ENCODE data around the gene PTPRM.

PTPRM gene

GRCh38 chr18:7629416-7629815 is 62.3 kb downstream of the PTPRM start:
- no peak for DNase-seq (ENCODE audit: low read depth)

GRCh38 chr18:7630731-7631442 is 63.8 kb downstream of the PTPRM start:
- no peak for DNase-seq (ENCODE audit: low read depth)

GRCh38 chr18:7632152-7633098 is 65.3 kb downstream of the PTPRM start:
- DNase-seq (ENCODE audit: low read depth), result no peak

- no peak for DNase-seq (ENCODE audit: low read depth)
These were observed 66.1 kb downstream of the PTPRM start for GRCh38 chr18:7633171-7633570.

- no peak for DNase-seq (ENCODE audit: low read depth)
These were observed 68.8 kb downstream of the PTPRM start for GRCh38 chr18:7635948-7636347.

- no peak for DNase-seq (ENCODE audit: low read depth)
These were observed 70.2 kb downstream of the PTPRM start for GRCh38 chr18:7637269-7637668.

- no peak for DNase-seq (ENCODE audit: low read depth)
These were observed 71.2 kb downstream of the PTPRM start for GRCh38 chr18:7638321-7638720.

GRCh38 chr18:7641813-7642212 is 74.7 kb downstream of the PTPRM start:
- DNase-seq (ENCODE audit: low read depth), result no peak

- no peak for DNase-seq (ENCODE audit: low read depth)
These were observed 75.3 kb downstream of the PTPRM start for GRCh38 chr18:7642331-7642890.

GRCh38 chr18:7645756-7646155 is 78.6 kb downstream of the PTPRM start:
- no peak for DNase-seq (ENCODE audit: low read depth)

- DNase-seq (ENCODE audit: low read depth), result no peak
These were observed 79.2 kb downstream of the PTPRM start for GRCh38 chr18:7646174-7646886.

- DNase-seq (ENCODE audit: low read depth), result no peak
These were observed 80.4 kb downstream of the PTPRM start for GRCh38 chr18:7647500-7647899.

GRCh38 chr18:7657050-7657449 is 89.9 kb downstream of the PTPRM start:
- no peak for DNase-seq (ENCODE audit: low read depth)

GRCh38 chr18:7657937-7658336 is 90.8 kb downstream of the PTPRM start:
- no peak for DNase-seq (ENCODE audit: low read depth)

GRCh38 chr18:7658701-7659100 is 91.6 kb downstream of the PTPRM start:
- no peak for DNase-seq (ENCODE audit: low read depth)

GRCh38 chr18:7661207-7661606 is 94.1 kb downstream of the PTPRM start:
- no peak for DNase-seq (ENCODE audit: low read depth)

- DNase-seq (ENCODE audit: low read depth), result no peak
These were observed 95.8 kb downstream of the PTPRM start for GRCh38 chr18:7662866-7663265.

GRCh38 chr18:7663366-7664312 is 96.5 kb downstream of the PTPRM start:
- no peak for DNase-seq (ENCODE audit: low read depth)

GRCh38 chr18:7666195-7666776 is 99.2 kb downstream of the PTPRM start:
- DNase-seq (ENCODE audit: low read depth), result no peak

- DNase-seq (ENCODE audit: low read depth), result no peak
These were observed 101.3 kb downstream of the PTPRM start for GRCh38 chr18:7668392-7668791.

- no peak for DNase-seq (ENCODE audit: low read depth)
These were observed 102.2 kb downstream of the PTPRM start for GRCh38 chr18:7669361-7669760.

Measured in stimulated activated CD4-positive, alpha-beta T cell treated with anti-CD3 and anti-CD28 coated beads, Interleukin-2, amount 100 ng/mL, for 4 hours (primary cell).